Retinal pigment epithelial cell (primary cell): ENCODE data around the gene NT5DC1.

Source experiments
- DNase-seq: peaks from one replicate; pipeline ENCODE4 v3.0.0-alpha.2; 2010; ENCODE audit warnings: low read depth
- H3K4me3 ChIP-seq: 2 replicates; pipeline ENCODE4 v1.5.1; 2011; ENCODE audit warnings: mild to moderate bottlenecking, low read length, control low read depth, moderate library complexity
- TF ChIP-seq, protein P1 (sequence below): conservative IDR thresholded peaks from 2 replicates; pipeline ENCODE4 v1.5.1; 2011; ENCODE audit warnings: low read depth, low read length, control low read depth, inconsistent platforms

NT5DC1 gene

GRCh38 chr6:116136933-116137340, 36.3 kb downstream of the NT5DC1 start:
- no peak overlapping the region for H3K4me3 ChIP-seq
- TF ChIP-seq, protein P1, sequence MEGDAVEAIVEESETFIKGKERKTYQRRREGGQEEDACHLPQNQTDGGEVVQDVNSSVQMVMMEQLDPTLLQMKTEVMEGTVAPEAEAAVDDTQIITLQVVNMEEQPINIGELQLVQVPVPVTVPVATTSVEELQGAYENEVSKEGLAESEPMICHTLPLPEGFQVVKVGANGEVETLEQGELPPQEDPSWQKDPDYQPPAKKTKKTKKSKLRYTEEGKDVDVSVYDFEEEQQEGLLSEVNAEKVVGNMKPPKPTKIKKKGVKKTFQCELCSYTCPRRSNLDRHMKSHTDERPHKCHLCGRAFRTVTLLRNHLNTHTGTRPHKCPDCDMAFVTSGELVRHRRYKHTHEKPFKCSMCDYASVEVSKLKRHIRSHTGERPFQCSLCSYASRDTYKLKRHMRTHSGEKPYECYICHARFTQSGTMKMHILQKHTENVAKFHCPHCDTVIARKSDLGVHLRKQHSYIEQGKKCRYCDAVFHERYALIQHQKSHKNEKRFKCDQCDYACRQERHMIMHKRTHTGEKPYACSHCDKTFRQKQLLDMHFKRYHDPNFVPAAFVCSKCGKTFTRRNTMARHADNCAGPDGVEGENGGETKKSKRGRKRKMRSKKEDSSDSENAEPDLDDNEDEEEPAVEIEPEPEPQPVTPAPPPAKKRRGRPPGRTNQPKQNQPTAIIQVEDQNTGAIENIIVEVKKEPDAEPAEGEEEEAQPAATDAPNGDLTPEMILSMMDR, result no peak
- no peak for DNase-seq

- TF ChIP-seq, protein P1, result peak; percentile 4
- no peak overlapping the region for H3K4me3 ChIP-seq
- no peak for DNase-seq
These were observed 39.3 kb downstream of the NT5DC1 start for GRCh38 chr6:116139917-116140316.

DNA sequence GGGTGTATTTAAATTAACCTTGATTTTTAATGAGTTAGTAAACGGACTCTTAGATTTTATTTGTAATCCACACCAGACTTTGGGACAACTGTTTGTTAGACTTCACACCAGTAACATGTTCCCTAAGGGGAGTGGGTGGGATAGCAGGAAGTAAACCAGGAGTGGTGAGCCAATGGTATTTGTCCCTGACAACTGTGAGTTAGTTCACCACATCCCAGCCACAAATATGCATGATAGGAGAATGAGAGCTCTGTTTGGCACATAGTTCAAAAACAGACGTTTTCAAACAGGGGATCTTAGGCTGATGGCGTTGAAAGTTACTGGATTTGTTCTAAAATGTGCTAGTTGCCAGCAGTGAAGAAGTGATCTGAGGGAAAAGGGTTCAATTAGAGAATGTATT, 44.0 kb downstream of the NT5DC1 start:
- no peak for DNase-seq
- H3K4me3 ChIP-seq, result no peak overlapping the region
- TF ChIP-seq, protein P1, result no peak

- DNase-seq, result no peak
- TF ChIP-seq, protein P1, result no peak
- H3K4me3 ChIP-seq, result no peak overlapping the region
These were observed 45.4 kb downstream of the NT5DC1 start for GRCh38 chr6:116145803-116146675.

DNA sequence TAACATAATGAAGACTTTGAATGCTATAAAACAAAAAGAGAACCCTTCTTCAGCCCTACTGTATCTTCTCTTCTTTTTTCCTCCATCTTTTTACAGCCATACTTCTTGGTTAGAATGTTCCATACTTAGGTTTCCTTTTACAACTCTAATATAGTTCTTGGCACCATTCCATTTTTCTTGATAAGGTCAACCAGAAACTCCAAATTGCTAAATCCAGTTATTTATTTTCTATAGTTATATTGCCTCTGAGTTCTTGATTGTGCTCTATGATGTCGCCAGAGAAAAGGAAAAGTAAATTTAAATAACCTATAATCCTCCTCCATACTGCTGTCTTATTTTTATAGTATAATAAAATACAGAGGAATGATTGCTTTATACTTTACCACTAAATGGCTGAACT, 52.0 kb downstream of the NT5DC1 start:
- H3K4me3 ChIP-seq, result no peak overlapping the region
- TF ChIP-seq, protein P1, result no peak
- no peak for DNase-seq

DNA sequence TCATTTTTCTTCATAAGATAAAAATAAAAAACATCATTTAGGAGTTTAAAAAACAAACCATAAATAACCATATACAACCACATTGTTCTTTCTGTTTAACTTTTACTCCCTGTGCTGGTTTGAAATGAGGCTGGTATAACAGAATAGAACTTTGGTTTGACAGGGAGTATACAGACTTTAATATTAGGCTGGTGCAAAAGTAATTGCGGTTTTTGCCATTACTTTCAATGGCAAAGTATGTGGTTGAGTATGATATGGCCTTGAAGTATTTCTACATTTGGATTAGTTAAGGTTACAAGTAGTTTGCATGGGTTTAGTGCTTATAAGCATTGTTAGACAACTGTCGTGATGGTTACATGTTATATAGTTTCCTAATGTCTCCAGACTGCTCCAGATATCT, 54.2 kb downstream of the NT5DC1 start:
- no peak overlapping the region for H3K4me3 ChIP-seq
- TF ChIP-seq, protein P1, result no peak
- DNase-seq, result no peak
